ENCODE results near the gene DKK1.

GRCh38 chr10:52318822-52319464, 4.9 kb downstream of the DKK1 start:
- TF ChIP-seq SMC3 (IDR thresholded peaks at IDR 0.05; ENCODE audit: low read length) = no peak
- no peak for TF ChIP-seq CTCF (CRISPR knock-in tag; IDR thresholded peaks at IDR 0.05)
- TF ChIP-seq YY1 (IDR thresholded peaks at IDR 0.05; ENCODE audit: insufficient read depth, insufficient replicate concordance, low read depth, low read length) = no peak
- TF ChIP-seq ZNF615 (CRISPR knock-in tag; IDR thresholded peaks at IDR 0.05; ENCODE audit: borderline replicate concordance) = no peak
- no peak for TF ChIP-seq ATRX (CRISPR knock-in tag; IDR thresholded peaks at IDR 0.05; ENCODE audit: borderline replicate concordance)

Measured in HepG2 (cell line).